Liver (tissue), 9 donors: ENCODE measurements around the gene TTC4. TPM values are rescaled to one million over a fixed set of nuclear protein-coding genes. Genes with fewer than 3 reads are reported as not detected.

Experiments used
- DNase-seq: peaks from one replicate; pipeline ENCODE4 v3.0.0-alpha.2; 2017; ENCODE audit warnings: low spot score
- H3K27ac ChIP-seq, 2 donors: one replicate each; pipeline ENCODE4 v1.7.0; 2013; ENCODE audit warnings: inconsistent platforms in 2 of 2, low read length in 2 of 2, control low read depth in 1 of 2, low read depth in 1 of 2, mild to moderate bottlenecking in 1 of 2
- H3K27me3 ChIP-seq, 4 donors: one replicate each; pipeline versions ENCODE4 v1.6.1 to v1.7.0; 2013; ENCODE audit warnings: low read length in 3 of 4, inconsistent platforms in 1 of 4, mild to moderate bottlenecking in 1 of 4, moderate library complexity in 1 of 4; ENCODE audit not compliant: control insufficient read depth in 4 of 4, insufficient read depth in 4 of 4
- H3K36me3 ChIP-seq, 4 donors: one replicate each; pipeline versions ENCODE4 v1.6.1 to v1.7.0; 2013; ENCODE audit warnings: low read length in 3 of 4, mild to moderate bottlenecking in 3 of 4, low read depth in 1 of 4, moderate library complexity in 1 of 4; ENCODE audit not compliant: control insufficient read depth in 4 of 4, insufficient read depth in 3 of 4
- H3K4me1 ChIP-seq, 4 donors: one replicate each; pipeline versions ENCODE4 v1.6.1 to v1.7.0; 2013; ENCODE audit warnings: low read length in 3 of 4, mild to moderate bottlenecking in 3 of 4, moderate library complexity in 1 of 4; ENCODE audit not compliant: control insufficient read depth in 4 of 4, insufficient read depth in 4 of 4
- H3K4me3 ChIP-seq, 3 donors: one replicate each; pipeline versions ENCODE4 v1.6.1 to v1.7.0; 2013; ENCODE audit warnings: low read length in 3 of 3, control low read depth in 1 of 3, low read depth in 1 of 3, mild to moderate bottlenecking in 1 of 3
- H3K9ac ChIP-seq, 2 donors: one replicate each; pipeline ENCODE4 v1.7.0; 2013; ENCODE audit warnings: low read length in 2 of 2, mild to moderate bottlenecking in 2 of 2, moderate library complexity in 2 of 2, control low read depth in 1 of 2, low read depth in 1 of 2
- H3K9me3 ChIP-seq, 4 donors: one replicate each; pipeline versions ENCODE4 v1.6.1 to v1.7.0; 2013; ENCODE audit warnings: low read length in 3 of 4; ENCODE audit not compliant: control insufficient read depth in 4 of 4
- EGR1 ChIP-seq, 2 donors: IDR thresholded peaks; 2 replicates each; pipeline ENCODE4 v1.6.1; 2016 to 2018; ENCODE audit warnings: antibody characterized with exemption in 2 of 2, low read depth in 2 of 2
- FOXA1 ChIP-seq: IDR thresholded peaks from 2 replicates; pipeline ENCODE4 v1.6.1; 2016; ENCODE audit warnings: antibody characterized with exemption
- FOXA2 ChIP-seq: IDR thresholded peaks from 2 replicates; pipeline ENCODE4 v1.6.1; 2016; ENCODE audit warnings: antibody characterized with exemption
- GABPA ChIP-seq, 2 donors: IDR thresholded peaks in 1 of 2; conservative IDR thresholded peaks in 1 of 2; 2 replicates each; pipeline ENCODE4 v1.6.1; 2016; ENCODE audit warnings: antibody characterized with exemption in 2 of 2, mild to moderate bottlenecking in 1 of 2, moderate library complexity in 1 of 2
- HNF4A ChIP-seq, 2 donors: conservative IDR thresholded peaks; 2 replicates each; pipeline ENCODE4 v1.6.1; 2016; ENCODE audit warnings: antibody characterized with exemption in 2 of 2, mild to moderate bottlenecking in 2 of 2
- HNF4G ChIP-seq: IDR thresholded peaks from 2 replicates; pipeline ENCODE4 v1.6.1; 2016; ENCODE audit warnings: antibody characterized with exemption
- JUND ChIP-seq, 2 donors: IDR thresholded peaks; 2 replicates each; pipeline ENCODE4 v1.6.1; 2016; ENCODE audit warnings: antibody characterized with exemption in 2 of 2
- NR2F2 ChIP-seq: IDR thresholded peaks from 2 replicates; pipeline ENCODE4 v1.6.1; 2016; ENCODE audit warnings: antibody characterized with exemption
- RAD21 ChIP-seq, 2 donors: IDR thresholded peaks; 2 replicates each; pipeline ENCODE4 v1.6.1; 2016; ENCODE audit warnings: antibody characterized with exemption in 2 of 2, mild to moderate bottlenecking in 2 of 2
- RXRA ChIP-seq, 2 donors: IDR thresholded peaks; 2 replicates each; pipeline ENCODE4 v1.6.1; 2017 to 2018; ENCODE audit warnings: antibody characterized with exemption in 2 of 2, mild to moderate bottlenecking in 1 of 2
- SP1 ChIP-seq: IDR thresholded peaks from 2 replicates; pipeline ENCODE4 v1.6.1; 2018; ENCODE audit warnings: antibody characterized with exemption, mild to moderate bottlenecking
- TAF1 ChIP-seq: conservative IDR thresholded peaks from 2 replicates; pipeline ENCODE4 v1.6.1; 2016; ENCODE audit warnings: antibody characterized with exemption, mild to moderate bottlenecking
- YY1 ChIP-seq: IDR thresholded peaks from 2 replicates; pipeline ENCODE4 v1.6.1; 2016; ENCODE audit warnings: antibody characterized with exemption, mild to moderate bottlenecking
- WGBS: extraction: QIAGEN DNeasy Blood & Tissue Kit; methylation state at CpG from one replicate; pipeline ENCODE4 v1.1.7; 2013; 5-methylcytosine and 5-hydroxymethylcytosine counted together
- polyA plus RNA-seq, 2 donors: library from polyadenylated mRNA; stranded (reverse) in 1 of 2; unstranded in 1 of 2; fragments of 200-250 nt in 1 of 2; fragments of >200 nt in 1 of 2; fragmentation: Nextera tagmentation in 1 of 2; extraction: Ambion mirVana in 1 of 2; gene quantifications; one replicate each; pipeline versions ENCODE4 v1.2.1 to v1.2.3, GENCODE V29; 2013 to 2015
- total RNA-seq, 2 donors: library from RNA; depleted of rRNA; stranded (reverse); fragments of >200 nt; gene quantifications; one replicate each; pipeline ENCODE4 v1.2.3, GENCODE V29; 2014
- TF ChIP-seq, protein P1 (sequence below): IDR thresholded peaks from 2 replicates; pipeline ENCODE4 v1.6.1; 2016; ENCODE audit warnings: antibody characterized with exemption
- TF ChIP-seq, protein P2 (sequence below): fragments of 150-350 bp; IDR thresholded peaks from 2 replicates; pipeline ENCODE4 v1.5.1; 2017; ENCODE audit warnings: improper control_type of control experiment, low read depth, low read length; ENCODE audit not compliant: missing input control
- TF ChIP-seq, protein P3 (sequence below): IDR thresholded peaks from 2 replicates; pipeline ENCODE4 v1.6.1; 2016; ENCODE audit warnings: antibody characterized with exemption, mild to moderate bottlenecking
- TF ChIP-seq, protein P4 (sequence below): IDR thresholded peaks from 2 replicates; pipeline ENCODE4 v1.6.1; 2016; ENCODE audit warnings: antibody characterized with exemption
- TF ChIP-seq, protein P5 (sequence below): IDR thresholded peaks from 2 replicates; pipeline ENCODE4 v1.6.1; 2016; ENCODE audit warnings: antibody characterized with exemption
- donor health status: healthy.
- donor health status: healthy.
- donor health status: healthy.
- donor health status: healthy.
- donor health status: healthy.

The TTC4 gene
- total and polyA plus RNA-seq, 4 donors: 6.9 to 10.9 (median 8.1) TPM

DNA sequence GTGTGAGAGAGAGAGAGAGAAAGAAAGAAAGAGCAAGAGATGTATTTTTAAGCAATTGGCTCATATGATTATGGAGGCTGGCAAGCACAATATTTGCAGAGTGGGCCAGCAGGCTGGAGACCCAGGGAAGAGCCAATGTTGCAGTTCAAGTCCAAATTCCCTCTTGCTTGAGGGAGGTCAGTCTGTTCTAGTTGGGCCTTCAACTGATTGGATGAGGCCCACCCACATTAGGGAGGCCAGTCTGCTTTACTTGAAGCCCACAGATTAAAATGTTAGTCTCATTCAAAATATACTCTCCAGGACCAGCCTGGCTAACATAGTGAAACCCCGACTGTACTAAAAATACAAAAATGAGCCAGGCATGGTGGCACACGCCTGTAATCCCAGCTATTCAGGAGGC, 57.3 kb downstream of the TTC4 start:
- H3K36me3 ChIP-seq: no peaks in the 10 kb centered on the region
- no peaks in the 10 kb centered on the region for H3K9me3 ChIP-seq
- no peak overlapping the region for H3K9ac ChIP-seq
- H3K27me3 ChIP-seq: no peaks in the 10 kb centered on the region
- H3K4me1 ChIP-seq: peaks cover 0 to 4% (median 0%) of the 10 kb centered on the region in 4 donors
- H3K4me3 ChIP-seq: no peak overlapping the region
- H3K27ac ChIP-seq: no peak overlapping the region
- no peak for DNase-seq
- 88% methylated on average over 2 of the region's 2 CpGs for WGBS
- TF ChIP-seq, protein P1, sequence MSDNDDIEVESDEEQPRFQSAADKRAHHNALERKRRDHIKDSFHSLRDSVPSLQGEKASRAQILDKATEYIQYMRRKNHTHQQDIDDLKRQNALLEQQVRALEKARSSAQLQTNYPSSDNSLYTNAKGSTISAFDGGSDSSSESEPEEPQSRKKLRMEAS: no peak
- TF ChIP-seq HNF4G (no peak), FOXA2 (no peak), NR2F2 (no peak), SP1 (no peak), GABPA (IDR thresholded peaks at IDR 0.05 in 1 of 2, conservative IDR thresholded peaks at IDR 0.05 in 1 of 2) (no peak), YY1 (no peak), JUND (IDR thresholded peaks at IDR 0.05) (no peak), EGR1 (IDR thresholded peaks at IDR 0.05; ENCODE audit: low read depth in 2 of 2) (no peak)
- TF ChIP-seq, protein P2, sequence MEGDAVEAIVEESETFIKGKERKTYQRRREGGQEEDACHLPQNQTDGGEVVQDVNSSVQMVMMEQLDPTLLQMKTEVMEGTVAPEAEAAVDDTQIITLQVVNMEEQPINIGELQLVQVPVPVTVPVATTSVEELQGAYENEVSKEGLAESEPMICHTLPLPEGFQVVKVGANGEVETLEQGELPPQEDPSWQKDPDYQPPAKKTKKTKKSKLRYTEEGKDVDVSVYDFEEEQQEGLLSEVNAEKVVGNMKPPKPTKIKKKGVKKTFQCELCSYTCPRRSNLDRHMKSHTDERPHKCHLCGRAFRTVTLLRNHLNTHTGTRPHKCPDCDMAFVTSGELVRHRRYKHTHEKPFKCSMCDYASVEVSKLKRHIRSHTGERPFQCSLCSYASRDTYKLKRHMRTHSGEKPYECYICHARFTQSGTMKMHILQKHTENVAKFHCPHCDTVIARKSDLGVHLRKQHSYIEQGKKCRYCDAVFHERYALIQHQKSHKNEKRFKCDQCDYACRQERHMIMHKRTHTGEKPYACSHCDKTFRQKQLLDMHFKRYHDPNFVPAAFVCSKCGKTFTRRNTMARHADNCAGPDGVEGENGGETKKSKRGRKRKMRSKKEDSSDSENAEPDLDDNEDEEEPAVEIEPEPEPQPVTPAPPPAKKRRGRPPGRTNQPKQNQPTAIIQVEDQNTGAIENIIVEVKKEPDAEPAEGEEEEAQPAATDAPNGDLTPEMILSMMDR: no peak
- TF ChIP-seq, protein P3, sequence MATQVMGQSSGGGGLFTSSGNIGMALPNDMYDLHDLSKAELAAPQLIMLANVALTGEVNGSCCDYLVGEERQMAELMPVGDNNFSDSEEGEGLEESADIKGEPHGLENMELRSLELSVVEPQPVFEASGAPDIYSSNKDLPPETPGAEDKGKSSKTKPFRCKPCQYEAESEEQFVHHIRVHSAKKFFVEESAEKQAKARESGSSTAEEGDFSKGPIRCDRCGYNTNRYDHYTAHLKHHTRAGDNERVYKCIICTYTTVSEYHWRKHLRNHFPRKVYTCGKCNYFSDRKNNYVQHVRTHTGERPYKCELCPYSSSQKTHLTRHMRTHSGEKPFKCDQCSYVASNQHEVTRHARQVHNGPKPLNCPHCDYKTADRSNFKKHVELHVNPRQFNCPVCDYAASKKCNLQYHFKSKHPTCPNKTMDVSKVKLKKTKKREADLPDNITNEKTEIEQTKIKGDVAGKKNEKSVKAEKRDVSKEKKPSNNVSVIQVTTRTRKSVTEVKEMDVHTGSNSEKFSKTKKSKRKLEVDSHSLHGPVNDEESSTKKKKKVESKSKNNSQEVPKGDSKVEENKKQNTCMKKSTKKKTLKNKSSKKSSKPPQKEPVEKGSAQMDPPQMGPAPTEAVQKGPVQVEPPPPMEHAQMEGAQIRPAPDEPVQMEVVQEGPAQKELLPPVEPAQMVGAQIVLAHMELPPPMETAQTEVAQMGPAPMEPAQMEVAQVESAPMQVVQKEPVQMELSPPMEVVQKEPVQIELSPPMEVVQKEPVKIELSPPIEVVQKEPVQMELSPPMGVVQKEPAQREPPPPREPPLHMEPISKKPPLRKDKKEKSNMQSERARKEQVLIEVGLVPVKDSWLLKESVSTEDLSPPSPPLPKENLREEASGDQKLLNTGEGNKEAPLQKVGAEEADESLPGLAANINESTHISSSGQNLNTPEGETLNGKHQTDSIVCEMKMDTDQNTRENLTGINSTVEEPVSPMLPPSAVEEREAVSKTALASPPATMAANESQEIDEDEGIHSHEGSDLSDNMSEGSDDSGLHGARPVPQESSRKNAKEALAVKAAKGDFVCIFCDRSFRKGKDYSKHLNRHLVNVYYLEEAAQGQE: no peak
- TF ChIP-seq, protein P4, sequence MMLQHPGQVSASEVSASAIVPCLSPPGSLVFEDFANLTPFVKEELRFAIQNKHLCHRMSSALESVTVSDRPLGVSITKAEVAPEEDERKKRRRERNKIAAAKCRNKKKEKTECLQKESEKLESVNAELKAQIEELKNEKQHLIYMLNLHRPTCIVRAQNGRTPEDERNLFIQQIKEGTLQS: no peak

DNA sequence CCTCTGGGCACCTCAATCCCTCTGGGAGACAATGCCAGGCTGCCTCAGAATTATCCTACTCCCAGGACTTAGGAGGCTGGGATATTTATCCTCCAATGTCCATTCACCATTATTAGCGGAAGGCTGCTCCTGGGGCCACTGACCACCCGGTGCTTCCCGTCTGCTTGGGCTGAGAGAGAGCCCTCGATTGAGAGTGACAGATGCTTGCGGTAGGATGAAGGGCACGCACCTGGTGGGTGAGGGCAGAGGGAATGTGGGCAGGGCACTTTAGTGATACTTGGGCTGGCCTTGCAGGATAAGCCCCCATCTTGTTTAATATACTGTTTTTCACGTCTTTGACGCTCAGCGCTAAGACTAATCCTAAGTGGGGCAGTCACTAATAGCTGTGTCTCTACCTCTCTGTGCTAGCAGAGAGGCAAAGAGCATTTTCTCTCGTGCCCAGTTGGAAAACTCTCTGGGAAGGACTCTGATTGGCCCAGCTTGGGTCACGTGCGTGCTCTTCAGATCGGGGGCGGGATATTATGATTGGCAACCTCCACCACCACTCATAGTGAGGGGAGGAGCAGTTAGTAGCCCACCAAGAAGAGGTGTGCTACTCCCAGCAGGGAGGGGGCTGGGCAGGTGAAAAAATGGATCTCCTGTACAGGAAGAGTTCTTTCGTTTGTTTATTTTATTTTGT, 59.3 kb downstream of the TTC4 start:
- Histone ChIP-seq H3K36me3 (no peaks in the 10 kb centered on the region), H3K27me3 (no peaks in the 10 kb centered on the region), H3K9ac (no peak overlapping the region), H3K27ac (no peak overlapping the region), H3K4me1 (peaks cover 0 to 4% (median 0%) of the 10 kb centered on the region in 4 donors), H3K4me3 (no peak overlapping the region), H3K9me3 (no peaks in the 10 kb centered on the region)
- DNase-seq: no peak
- WGBS: 79% methylated on average over 15 of the region's 15 CpGs
- TF ChIP-seq RAD21 (IDR thresholded peaks at IDR 0.05): no peak
- no peak for TF ChIP-seq SP1
- TF ChIP-seq YY1: no peak
- TF ChIP-seq JUND (IDR thresholded peaks at IDR 0.05): no peak
- no peak for TF ChIP-seq RXRA (IDR thresholded peaks at IDR 0.05)
- TF ChIP-seq FOXA2: no peak
- TF ChIP-seq, protein P4: no peak
- no peak for TF ChIP-seq TAF1
- TF ChIP-seq, protein P2: no peak
- TF ChIP-seq, protein P5, sequence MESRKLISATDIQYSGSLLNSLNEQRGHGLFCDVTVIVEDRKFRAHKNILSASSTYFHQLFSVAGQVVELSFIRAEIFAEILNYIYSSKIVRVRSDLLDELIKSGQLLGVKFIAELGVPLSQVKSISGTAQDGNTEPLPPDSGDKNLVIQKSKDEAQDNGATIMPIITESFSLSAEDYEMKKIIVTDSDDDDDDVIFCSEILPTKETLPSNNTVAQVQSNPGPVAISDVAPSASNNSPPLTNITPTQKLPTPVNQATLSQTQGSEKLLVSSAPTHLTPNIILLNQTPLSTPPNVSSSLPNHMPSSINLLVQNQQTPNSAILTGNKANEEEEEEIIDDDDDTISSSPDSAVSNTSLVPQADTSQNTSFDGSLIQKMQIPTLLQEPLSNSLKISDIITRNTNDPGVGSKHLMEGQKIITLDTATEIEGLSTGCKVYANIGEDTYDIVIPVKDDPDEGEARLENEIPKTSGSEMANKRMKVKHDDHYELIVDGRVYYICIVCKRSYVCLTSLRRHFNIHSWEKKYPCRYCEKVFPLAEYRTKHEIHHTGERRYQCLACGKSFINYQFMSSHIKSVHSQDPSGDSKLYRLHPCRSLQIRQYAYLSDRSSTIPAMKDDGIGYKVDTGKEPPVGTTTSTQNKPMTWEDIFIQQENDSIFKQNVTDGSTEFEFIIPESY: no peak
- TF ChIP-seq GABPA (IDR thresholded peaks at IDR 0.05 in 1 of 2, conservative IDR thresholded peaks at IDR 0.05 in 1 of 2): no peak
- no peak for TF ChIP-seq HNF4A (conservative IDR thresholded peaks at IDR 0.05)
- TF ChIP-seq HNF4G: no peak
- TF ChIP-seq, protein P1: no peak
- no peak for TF ChIP-seq FOXA1
